Mammary epithelial cell (primary cell): ENCODE data around the gene CFAP43.
"Not testable (repeated sequence)": the region's sequence is repeated elsewhere in the genome, so short reads cannot be mapped to it uniquely, and the experiment has no call there.

Experiments used
- CTCF ChIP-seq, 2 donors: IDR thresholded peaks in 1 of 2; conservative IDR thresholded peaks in 1 of 2; 2 replicates each; pipeline ENCODE4 v1.5.1; 2011 to 2012; ENCODE audit warnings: inconsistent platforms in 2 of 2, low read length in 2 of 2, mild to moderate bottlenecking in 2 of 2, control low read depth in 1 of 2, low read depth in 1 of 2; ENCODE audit not compliant: insufficient read depth in 1 of 2; ENCODE audit errors: extremely low read depth in 1 of 2
- EZH2 ChIP-seq: IDR thresholded peaks from 2 replicates; pipeline ENCODE4 v1.6.1; 2012; ENCODE audit warnings: low read length, inconsistent platforms, borderline replicate concordance

GRCh38 chr10:104248931-104249330 is 16.8 kb upstream of the CFAP43 start:
- TF ChIP-seq CTCF (conservative IDR thresholded peaks at IDR 0.05 in 1 of 2, IDR thresholded peaks at IDR 0.05 in 1 of 2; ENCODE audit: extremely low read depth in 1 of 2, insufficient read depth in 1 of 2, low read depth in 1 of 2, low read length in 2 of 2); EZH2: not testable (repeated sequence)
